ENCODE measurements around the gene PEX6. TPM values are rescaled to one million over a fixed set of nuclear protein-coding genes. Genes with fewer than 3 reads are reported as not detected.

The PEX6 gene
- polyA plus RNA-seq, 1 of the 3 experiments (the other 2 are of a cell fraction): 15.3 TPM

DNA sequence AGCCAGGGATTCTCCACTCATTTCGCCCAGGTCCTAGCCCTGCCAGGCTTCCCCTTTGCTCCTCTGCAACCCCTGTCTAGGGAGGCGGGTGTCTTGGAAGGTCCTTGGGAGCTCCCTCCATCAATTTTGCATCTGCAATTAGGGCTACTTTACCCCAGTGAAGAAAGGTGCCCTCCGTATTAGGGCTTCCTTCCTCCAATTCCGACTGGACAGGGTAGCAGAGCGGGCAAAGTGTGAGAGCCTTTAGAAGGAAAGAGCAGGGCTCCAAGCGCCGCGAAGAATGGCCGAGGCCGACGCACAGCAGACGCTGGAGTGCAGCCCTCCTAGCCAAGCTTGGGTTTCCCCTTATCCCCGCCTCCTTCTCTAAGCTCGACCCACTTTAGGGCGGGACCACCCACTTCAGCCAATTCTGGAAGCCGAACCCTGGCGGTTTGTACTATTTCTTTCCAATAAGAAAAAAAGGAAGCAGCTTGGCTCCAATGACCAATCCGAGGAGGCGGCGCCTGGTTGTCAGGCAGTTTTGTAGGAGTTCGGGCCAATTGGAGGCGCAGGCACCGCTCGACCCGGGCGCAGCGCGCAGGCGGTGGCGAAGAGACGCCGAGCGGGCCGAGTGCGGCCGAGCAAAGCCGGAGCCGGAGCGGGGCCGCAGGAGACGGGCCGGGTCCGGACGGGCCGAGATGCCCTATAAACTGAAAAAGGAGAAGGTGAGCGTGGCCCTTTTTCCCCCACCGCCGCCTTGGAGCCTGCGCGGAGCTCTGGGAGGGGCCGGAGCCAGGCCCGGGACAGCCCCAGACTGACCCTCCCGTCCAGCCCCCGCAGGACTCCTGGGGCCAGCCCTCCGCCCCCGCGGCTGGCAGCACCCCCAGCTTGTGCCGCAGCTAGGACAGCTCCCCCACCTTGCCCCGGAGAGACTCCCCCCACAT, 5.3 kb upstream of the PEX6 start, which contains the start of gene PPP2R5D (continued):
- TF ChIP-seq, protein P1, sequence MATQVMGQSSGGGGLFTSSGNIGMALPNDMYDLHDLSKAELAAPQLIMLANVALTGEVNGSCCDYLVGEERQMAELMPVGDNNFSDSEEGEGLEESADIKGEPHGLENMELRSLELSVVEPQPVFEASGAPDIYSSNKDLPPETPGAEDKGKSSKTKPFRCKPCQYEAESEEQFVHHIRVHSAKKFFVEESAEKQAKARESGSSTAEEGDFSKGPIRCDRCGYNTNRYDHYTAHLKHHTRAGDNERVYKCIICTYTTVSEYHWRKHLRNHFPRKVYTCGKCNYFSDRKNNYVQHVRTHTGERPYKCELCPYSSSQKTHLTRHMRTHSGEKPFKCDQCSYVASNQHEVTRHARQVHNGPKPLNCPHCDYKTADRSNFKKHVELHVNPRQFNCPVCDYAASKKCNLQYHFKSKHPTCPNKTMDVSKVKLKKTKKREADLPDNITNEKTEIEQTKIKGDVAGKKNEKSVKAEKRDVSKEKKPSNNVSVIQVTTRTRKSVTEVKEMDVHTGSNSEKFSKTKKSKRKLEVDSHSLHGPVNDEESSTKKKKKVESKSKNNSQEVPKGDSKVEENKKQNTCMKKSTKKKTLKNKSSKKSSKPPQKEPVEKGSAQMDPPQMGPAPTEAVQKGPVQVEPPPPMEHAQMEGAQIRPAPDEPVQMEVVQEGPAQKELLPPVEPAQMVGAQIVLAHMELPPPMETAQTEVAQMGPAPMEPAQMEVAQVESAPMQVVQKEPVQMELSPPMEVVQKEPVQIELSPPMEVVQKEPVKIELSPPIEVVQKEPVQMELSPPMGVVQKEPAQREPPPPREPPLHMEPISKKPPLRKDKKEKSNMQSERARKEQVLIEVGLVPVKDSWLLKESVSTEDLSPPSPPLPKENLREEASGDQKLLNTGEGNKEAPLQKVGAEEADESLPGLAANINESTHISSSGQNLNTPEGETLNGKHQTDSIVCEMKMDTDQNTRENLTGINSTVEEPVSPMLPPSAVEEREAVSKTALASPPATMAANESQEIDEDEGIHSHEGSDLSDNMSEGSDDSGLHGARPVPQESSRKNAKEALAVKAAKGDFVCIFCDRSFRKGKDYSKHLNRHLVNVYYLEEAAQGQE (IDR thresholded peaks at IDR 0.05; ENCODE audit: low read depth, low read length): 0 out of 2 replicates have a peak, but pooled peaks have one; percentile 33
- TF ChIP-seq ELF1 (IDR thresholded peaks at IDR 0.05): no peak
- TF ChIP-seq EZH2phosphoT487 (IDR thresholded peaks at IDR 0.05; ENCODE audit: borderline replicate concordance, low read depth): no peak
- TF ChIP-seq GATA2 (CRISPR knock-in tag; IDR thresholded peaks at IDR 0.05): no peak
- TF ChIP-seq JUND (IDR thresholded peaks at IDR 0.05): no peak

DNA sequence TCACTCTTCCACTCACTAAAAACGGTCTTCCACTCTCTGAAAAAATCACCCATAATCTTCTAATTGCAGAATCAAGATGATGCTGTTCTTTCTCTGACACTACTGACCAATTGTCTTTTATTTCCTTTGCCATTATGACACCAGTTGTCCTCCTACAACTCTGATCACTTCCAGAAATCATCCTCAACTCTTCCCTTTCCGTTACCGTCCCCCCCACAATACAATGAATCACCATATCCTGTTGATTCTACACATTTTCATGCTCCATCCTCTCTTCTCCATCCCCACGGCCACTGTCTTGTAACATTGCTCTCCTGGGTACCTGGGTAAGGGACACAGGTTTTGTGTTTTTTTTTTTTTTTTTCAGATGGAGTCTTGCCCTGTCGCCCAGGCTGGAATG, 2.9 kb upstream of the PEX6 start:
- 75% methylated on average over 5 of the region's 5 CpGs for WGBS (ENCODE audit: low lambda C conversion rate)
- Histone ChIP-seq H3K27me3 (ENCODE audit: insufficient read depth) (no peaks in the 10 kb centered on the region), H3K9ac (no peak overlapping the region), H3K9me2 (no peaks in the 10 kb centered on the region), H2AFZ (ENCODE audit: low read depth) (no peak overlapping the region), H3K9me3 (no peaks in the 10 kb centered on the region), H3K79me2 (ENCODE audit: insufficient read depth) (peaks cover 44% of the 10 kb centered on the region), H3F3A (replicated peaks; ENCODE audit: insufficient read depth) (peaks cover 12% of the 10 kb centered on the region), H3K36me3 (replicated peaks in 1 of 2; ENCODE audit: control insufficient read depth in 1 of 2, insufficient read depth in 2 of 2, low read length in 1 of 2) (no peaks in the 10 kb centered on the region), H3K4me2 (no peak overlapping the region), H4K20me1 (ENCODE audit: insufficient read depth) (no peaks in the 10 kb centered on the region), H3K4me3 (ENCODE audit: low read depth in 2 of 2, low read length in 1 of 2) (no peak overlapping the region), H3K27ac (ENCODE audit: low read depth in 2 of 2, low read length in 1 of 2) (no peak overlapping the region), H3K4me1 (ENCODE audit: control insufficient read depth in 1 of 2, insufficient read depth in 2 of 2, low read depth in 1 of 2, low read length in 1 of 2) (peaks cover 12 to 27% of the 10 kb centered on the region in 2 experiments; a peak in 2 of 4 replicates)
- TF ChIP-seq FOXM1 (IDR thresholded peaks at IDR 0.05; ENCODE audit: low read depth) (no peak), FOXJ3 (CRISPR knock-in tag; IDR thresholded peaks at IDR 0.05) (no peak), ELF1 (IDR thresholded peaks at IDR 0.05) (no peak), RXRA (IDR thresholded peaks at IDR 0.05; ENCODE audit: borderline replicate concordance, low read depth) (no peak), SMC3 (IDR thresholded peaks at IDR 0.05; ENCODE audit: low read depth, low read length) (no peak), NRF1 (IDR thresholded peaks at IDR 0.05; ENCODE audit: low read depth, low read length) (no peak), JUND (IDR thresholded peaks at IDR 0.05) (no peak), SIN3A (IDR thresholded peaks at IDR 0.05; ENCODE audit: borderline replicate concordance, low read depth, low read length) (no peak)
- TF ChIP-seq, protein P2, sequence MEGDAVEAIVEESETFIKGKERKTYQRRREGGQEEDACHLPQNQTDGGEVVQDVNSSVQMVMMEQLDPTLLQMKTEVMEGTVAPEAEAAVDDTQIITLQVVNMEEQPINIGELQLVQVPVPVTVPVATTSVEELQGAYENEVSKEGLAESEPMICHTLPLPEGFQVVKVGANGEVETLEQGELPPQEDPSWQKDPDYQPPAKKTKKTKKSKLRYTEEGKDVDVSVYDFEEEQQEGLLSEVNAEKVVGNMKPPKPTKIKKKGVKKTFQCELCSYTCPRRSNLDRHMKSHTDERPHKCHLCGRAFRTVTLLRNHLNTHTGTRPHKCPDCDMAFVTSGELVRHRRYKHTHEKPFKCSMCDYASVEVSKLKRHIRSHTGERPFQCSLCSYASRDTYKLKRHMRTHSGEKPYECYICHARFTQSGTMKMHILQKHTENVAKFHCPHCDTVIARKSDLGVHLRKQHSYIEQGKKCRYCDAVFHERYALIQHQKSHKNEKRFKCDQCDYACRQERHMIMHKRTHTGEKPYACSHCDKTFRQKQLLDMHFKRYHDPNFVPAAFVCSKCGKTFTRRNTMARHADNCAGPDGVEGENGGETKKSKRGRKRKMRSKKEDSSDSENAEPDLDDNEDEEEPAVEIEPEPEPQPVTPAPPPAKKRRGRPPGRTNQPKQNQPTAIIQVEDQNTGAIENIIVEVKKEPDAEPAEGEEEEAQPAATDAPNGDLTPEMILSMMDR (IDR thresholded peaks at IDR 0.05): no peak
- ChIA-PET POLR2A (no interaction called here), CTCF (no interaction called here)
- no peak for DNase-seq

Data from SK-N-SH (cell line).